BJ (cell line): ENCODE results near the gene PMEPA1. TPM values are rescaled to one million over a fixed set of nuclear protein-coding genes. Genes with fewer than 3 reads are reported as not detected.

Source experiments
- CTCF ChIA-PET: fragments of 350-600 bp; formaldehyde crosslinking; extraction: SDS; loops from one replicate; lab custom pipeline; 2021; ENCODE audit warnings: antibody characterized with exemption, inconsistent platforms; lab: Yijun Ruan, JAX
- POLR2A ChIA-PET: fragments of 300-600 bp; sonication (Branson Sonifier 250); formaldehyde crosslinking; extraction: SDS; loops from one replicate; lab custom pipeline; 2021; ENCODE audit warnings: antibody characterized with exemption; lab: Charles Lee
- DNase-seq: peaks from one replicate; pipeline ENCODE4 v3.0.0-alpha.2; 2011; ENCODE audit warnings: low read depth
- H3K27me3 ChIP-seq: 2 replicates; pipeline ENCODE4 v1.6.0; 2011; ENCODE audit warnings: low read length; ENCODE audit not compliant: control insufficient read depth, insufficient read depth
- H3K36me3 ChIP-seq: 2 replicates; pipeline ENCODE4 v1.5.1; 2011; ENCODE audit warnings: low read length; ENCODE audit not compliant: control insufficient read depth, insufficient read depth
- H3K4me3 ChIP-seq: 2 replicates; pipeline ENCODE4 v1.5.1; 2011; ENCODE audit warnings: low read depth, mild to moderate bottlenecking, control low read depth, low read length
- polyA plus RNA-seq: library from polyadenylated mRNA; depleted of rRNA; stranded (reverse); fragments of >200 nt; gene quantifications from 2 replicates; pipeline ENCODE4 v1.2.3, GENCODE V29; 2011
- TF ChIP-seq, protein P1 (sequence below): IDR thresholded peaks from 2 replicates; pipeline ENCODE4 v1.5.1; 2011; ENCODE audit warnings: low read depth, mild to moderate bottlenecking, control low read depth, inconsistent platforms, low read length, moderate library complexity; ENCODE audit not compliant: insufficient read depth

PMEPA1 gene
- polyA plus RNA-seq, 1 experiment: 5.0 TPM

DNA sequence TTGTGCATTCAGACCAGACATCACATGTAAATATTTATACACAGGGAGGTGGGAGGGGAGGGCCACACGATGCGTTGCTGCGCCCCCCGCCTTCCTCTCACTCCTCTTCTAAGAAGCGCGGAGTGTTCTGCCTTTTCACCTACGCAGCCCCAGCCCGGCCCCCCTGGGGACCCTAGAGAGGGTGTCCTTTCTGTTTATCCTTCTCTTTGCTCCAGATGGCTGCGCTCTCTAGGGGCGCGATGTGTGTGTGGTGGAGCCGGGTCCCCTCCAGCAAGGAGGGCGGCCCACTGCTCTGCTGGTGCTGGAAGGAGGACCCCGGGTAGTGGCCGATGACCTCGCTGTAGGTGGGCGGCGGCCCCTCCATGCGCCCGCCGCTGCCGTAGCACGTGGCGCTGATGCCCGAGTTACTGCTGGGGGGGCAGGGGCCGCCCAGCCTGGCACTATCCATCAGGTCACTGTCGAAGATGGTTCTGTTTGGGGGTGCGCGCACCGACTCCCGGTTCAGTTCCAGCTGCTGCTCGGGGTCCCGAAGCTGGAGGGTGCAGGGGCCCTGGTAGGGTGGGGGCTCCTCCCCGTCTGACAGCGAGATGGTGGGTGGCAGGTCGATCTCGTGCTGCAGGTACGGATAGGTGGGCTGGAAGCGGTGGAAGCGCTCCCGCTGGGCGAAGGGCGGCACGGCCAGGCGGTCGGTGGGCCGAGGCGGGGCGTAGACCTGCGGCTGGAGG is 57.8 kb downstream of the PMEPA1 start:
- POLR2A ChIA-PET: no interaction called here
- TF ChIP-seq, protein P1, sequence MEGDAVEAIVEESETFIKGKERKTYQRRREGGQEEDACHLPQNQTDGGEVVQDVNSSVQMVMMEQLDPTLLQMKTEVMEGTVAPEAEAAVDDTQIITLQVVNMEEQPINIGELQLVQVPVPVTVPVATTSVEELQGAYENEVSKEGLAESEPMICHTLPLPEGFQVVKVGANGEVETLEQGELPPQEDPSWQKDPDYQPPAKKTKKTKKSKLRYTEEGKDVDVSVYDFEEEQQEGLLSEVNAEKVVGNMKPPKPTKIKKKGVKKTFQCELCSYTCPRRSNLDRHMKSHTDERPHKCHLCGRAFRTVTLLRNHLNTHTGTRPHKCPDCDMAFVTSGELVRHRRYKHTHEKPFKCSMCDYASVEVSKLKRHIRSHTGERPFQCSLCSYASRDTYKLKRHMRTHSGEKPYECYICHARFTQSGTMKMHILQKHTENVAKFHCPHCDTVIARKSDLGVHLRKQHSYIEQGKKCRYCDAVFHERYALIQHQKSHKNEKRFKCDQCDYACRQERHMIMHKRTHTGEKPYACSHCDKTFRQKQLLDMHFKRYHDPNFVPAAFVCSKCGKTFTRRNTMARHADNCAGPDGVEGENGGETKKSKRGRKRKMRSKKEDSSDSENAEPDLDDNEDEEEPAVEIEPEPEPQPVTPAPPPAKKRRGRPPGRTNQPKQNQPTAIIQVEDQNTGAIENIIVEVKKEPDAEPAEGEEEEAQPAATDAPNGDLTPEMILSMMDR: no peak
- Histone ChIP-seq H3K36me3 (no peaks in the 10 kb centered on the region; the same call in 1 of the 2 replicates), H3K27me3 (no peaks in the 10 kb centered on the region), H3K4me3 (no peak overlapping the region)
- DNase-seq: no peak
- CTCF ChIA-PET: interaction anchor here (1.8 to 5.8 kb wide), 2 partner anchors 27 to 528 kb away, joined by 4 to 47 read pairs; no protein-coding TSS in a partner anchor

DNA sequence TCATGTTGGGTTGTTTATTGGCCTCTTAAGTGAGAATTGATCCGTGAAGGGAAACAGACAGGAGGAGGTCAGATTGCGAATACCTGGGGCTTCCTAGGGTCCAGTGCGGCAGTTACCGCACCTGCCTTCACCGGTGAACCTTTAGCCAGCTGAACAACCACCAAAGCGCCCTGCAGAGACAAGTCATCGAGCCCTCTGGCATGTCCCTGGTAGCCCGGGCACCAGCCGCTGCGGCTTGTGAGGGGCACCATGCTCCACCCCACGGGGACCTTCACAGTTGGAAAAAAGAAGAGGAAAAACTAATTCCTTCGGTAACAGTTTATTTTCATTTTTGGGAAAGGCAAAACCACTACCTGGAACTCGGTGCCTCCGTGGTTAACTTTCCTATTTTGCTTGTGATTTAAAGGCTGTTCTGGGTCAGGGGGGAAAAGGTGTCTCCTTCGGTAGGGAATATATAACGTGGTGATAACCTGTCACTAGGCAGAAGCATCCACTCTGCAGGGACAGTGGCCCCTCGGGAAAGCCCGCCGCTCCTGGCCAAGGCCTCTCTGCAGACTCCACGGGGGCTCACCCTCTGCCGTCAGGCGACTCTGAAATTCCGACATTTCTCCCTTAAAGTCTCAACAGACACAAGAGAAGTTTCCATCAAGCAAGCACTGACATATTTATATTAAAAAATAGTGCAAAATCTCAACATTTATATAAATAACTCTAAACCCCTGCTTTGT is 58.9 kb downstream of the PMEPA1 start:
- no peaks in the 10 kb centered on the region; the same call in 1 of the 2 replicates for H3K36me3 ChIP-seq
- DNase-seq: no peak
- CTCF ChIA-PET: interaction anchor here (0.7 to 5.8 kb wide), 2 partner anchors 55 to 529 kb away, joined by 3 to 47 read pairs; no protein-coding TSS in a partner anchor
- TF ChIP-seq, protein P1: no peak
- no peaks in the 10 kb centered on the region for H3K27me3 ChIP-seq
- POLR2A ChIA-PET: no interaction called here
- no peak overlapping the region for H3K4me3 ChIP-seq

DNA sequence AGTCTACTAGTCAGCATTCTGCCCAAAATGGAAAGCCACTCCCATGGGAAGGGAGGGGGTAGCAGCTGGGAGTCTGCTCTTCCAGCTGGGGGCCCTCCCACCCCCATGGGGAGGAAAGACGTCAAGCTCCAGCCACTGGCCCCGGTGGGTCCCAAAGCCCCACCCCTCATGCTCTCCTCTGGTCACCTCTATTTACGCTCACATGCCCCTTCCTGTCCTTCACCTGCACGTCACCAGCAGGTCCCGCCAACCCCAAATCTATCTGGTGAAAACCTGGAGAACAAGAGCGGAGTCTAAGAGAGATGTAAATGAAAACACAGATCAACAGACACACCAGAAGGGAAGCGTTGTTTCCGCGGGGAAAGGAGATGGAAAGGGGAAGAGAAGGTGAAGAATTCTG is 59.5 kb downstream of the PMEPA1 start:
- no peak for DNase-seq
- TF ChIP-seq, protein P1: no peak
- H3K36me3 ChIP-seq: no peaks in the 10 kb centered on the region; the same call in 1 of the 2 replicates
- ChIA-PET POLR2A (no interaction called here), CTCF (interaction anchor here (0.7 kb wide), 1 partner anchor 54 kb away, joined by 3 read pairs; no protein-coding TSS in a partner anchor)
- no peak overlapping the region for H3K4me3 ChIP-seq
- no peaks in the 10 kb centered on the region for H3K27me3 ChIP-seq

DNA sequence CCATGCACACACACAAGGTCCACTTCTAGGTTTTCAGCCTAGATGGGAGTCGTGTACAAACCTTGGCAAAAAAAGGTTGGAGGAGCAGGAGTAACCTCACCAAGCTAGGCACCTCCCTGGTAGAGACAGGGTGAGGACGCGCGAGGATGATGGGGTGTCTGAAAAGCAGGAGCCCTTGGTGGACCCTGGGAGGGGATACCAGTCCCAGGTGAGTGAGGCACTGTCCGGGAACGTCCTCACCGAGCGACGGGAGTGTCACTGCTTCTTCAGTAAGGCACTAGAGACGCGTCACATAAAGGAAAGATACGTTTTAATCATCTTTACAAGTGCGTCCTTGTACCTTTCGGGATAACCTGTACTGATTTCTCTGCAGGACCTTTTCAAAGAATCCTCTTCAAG is 60.2 kb downstream of the PMEPA1 start:
- ChIA-PET CTCF (no interaction called here), POLR2A (no interaction called here)
- TF ChIP-seq, protein P1: no peak
- Histone ChIP-seq H3K4me3 (no peak overlapping the region), H3K27me3 (no peaks in the 10 kb centered on the region), H3K36me3 (no peaks in the 10 kb centered on the region; the same call in 1 of the 2 replicates)
- DNase-seq: no peak
